IMR-90 (cell line): ENCODE results near the gene PCSK6. TPM values are rescaled to one million over a fixed set of nuclear protein-coding genes. Genes with fewer than 3 reads are reported as not detected.

Experiments used
- ATAC-seq: fragments of 200-7000 bp; cut with Tn5 transposase; 2 replicates; pipeline ENCODE4 v1.9.1; 2020; ENCODE audit warnings: low read depth, mild to moderate bottlenecking, moderate library complexity
- BruUV-seq: library from RNA; stranded (reverse); fragments of 400-500 nt; replicated peaks from 2 replicates; lab custom pipeline; 2021; lab: Mats Ljungman, UMichigan
- CTCF ChIA-PET: fragments of 300-600 bp; formaldehyde crosslinking; extraction: SDS; loops from one replicate; lab custom pipeline; 2021; ENCODE audit warnings: antibody characterized with exemption; lab: Yijun Ruan, JAX
- POLR2A ChIA-PET: fragments of 300-600 bp; sonication (Branson Sonifier 250); formaldehyde crosslinking; loops from one replicate; lab custom pipeline; 2022; ENCODE audit warnings: antibody characterized with exemption; ENCODE audit not compliant: unreplicated experiment; lab: Charles Lee
- DNase-seq: peaks from one replicate; pipeline ENCODE4 v3.0.0; 2013
- H2AFZ ChIP-seq: replicated peaks from 2 replicates; pipeline ENCODE3; 2013; ENCODE audit warnings: low read length, mild to moderate bottlenecking; ENCODE audit not compliant: poor library complexity
- H2AK5ac ChIP-seq: 2 replicates; pipeline ENCODE4 v1.6.1; 2013; ENCODE audit warnings: low read depth, low read length, inconsistent platforms
- H2AK9ac ChIP-seq: replicated peaks from 2 replicates; pipeline ENCODE3; 2013; ENCODE audit warnings: mild to moderate bottlenecking, low read depth, low read length, moderate library complexity; ENCODE audit not compliant: poor library complexity
- H2BK120ac ChIP-seq: 2 replicates; pipeline ENCODE4 v1.6.1; 2013; ENCODE audit warnings: low read depth, low read length, inconsistent platforms
- H2BK15ac ChIP-seq: 3 replicates; pipeline ENCODE4 v1.6.1; 2013; ENCODE audit warnings: low read depth, low read length, inconsistent platforms
- H2BK20ac ChIP-seq: 2 replicates; pipeline ENCODE4 v1.6.1; 2013; ENCODE audit warnings: low read depth, mild to moderate bottlenecking, inconsistent platforms, low read length, moderate library complexity
- H2BK5ac ChIP-seq: 2 replicates; pipeline ENCODE4 v1.6.1; 2013; ENCODE audit warnings: mild to moderate bottlenecking, low read depth, low read length, inconsistent platforms; ENCODE audit not compliant: poor library complexity, severe bottlenecking
- H3K14ac ChIP-seq: replicated peaks from 2 replicates; pipeline ENCODE4 v1.6.1; 2013; ENCODE audit warnings: low read depth, low read length, inconsistent platforms
- H3K18ac ChIP-seq: 2 replicates; pipeline ENCODE4 v1.6.1; 2013; ENCODE audit warnings: low read depth, low read length, control low read depth
- H3K23ac ChIP-seq: 2 replicates; pipeline ENCODE4 v1.6.1; 2013; ENCODE audit warnings: low read depth, low read length, inconsistent platforms
- H3K27ac ChIP-seq: 2 replicates; pipeline ENCODE4 v1.5.1; 2013; ENCODE audit warnings: mild to moderate bottlenecking, control low read depth, low read length; ENCODE audit not compliant: insufficient read depth
- H3K27me3 ChIP-seq: 2 replicates; pipeline ENCODE4 v1.6.1; 2013; ENCODE audit warnings: low read length; ENCODE audit not compliant: control insufficient read depth, insufficient read depth
- H3K36me3 ChIP-seq: 2 replicates; pipeline ENCODE4 v1.6.1; 2013; ENCODE audit warnings: low read length, mixed read lengths; ENCODE audit not compliant: control insufficient read depth, insufficient read depth
- H3K4ac ChIP-seq: 2 replicates; pipeline ENCODE4 v1.6.1; 2013; ENCODE audit warnings: low read depth, low read length, inconsistent platforms
- H3K4me1 ChIP-seq: 2 replicates; pipeline ENCODE4 v1.6.1; 2013; ENCODE audit warnings: low read length, mixed read lengths; ENCODE audit not compliant: control insufficient read depth, insufficient read depth
- H3K4me2 ChIP-seq: 2 replicates; pipeline ENCODE4 v1.6.1; 2013; ENCODE audit warnings: low read depth, mild to moderate bottlenecking, control low read depth, low read length, moderate library complexity
- H3K4me3 ChIP-seq: 2 replicates; pipeline ENCODE4 v1.5.1; 2013; ENCODE audit warnings: low read depth, mild to moderate bottlenecking, control low read depth, low read length, moderate library complexity; ENCODE audit not compliant: insufficient read depth
- H3K56ac ChIP-seq: 2 replicates; pipeline ENCODE4 v1.6.1; 2013; ENCODE audit warnings: low read length, inconsistent platforms; ENCODE audit not compliant: insufficient read depth; ENCODE audit errors: extremely low read depth
- H3K79me1 ChIP-seq, 2 experiments: 2 replicates each; pipeline ENCODE4 v1.6.1; 2013; ENCODE audit warnings: low read length in 2 of 2, inconsistent platforms in 1 of 2, low read depth in 1 of 2
- H3K9ac ChIP-seq: 2 replicates; pipeline ENCODE4 v1.6.1; 2013; ENCODE audit warnings: low read depth, low read length, control low read depth
- H3K9me1 ChIP-seq: 2 replicates; pipeline ENCODE4 v1.6.1; 2013; ENCODE audit warnings: low read length, inconsistent platforms; ENCODE audit not compliant: insufficient read depth
- H3K9me3 ChIP-seq: 2 replicates; pipeline ENCODE4 v1.6.1; 2013; ENCODE audit warnings: low read length; ENCODE audit not compliant: control insufficient read depth, insufficient read depth
- H4K20me1 ChIP-seq: 2 replicates; pipeline ENCODE4 v1.6.1; 2013; ENCODE audit warnings: low read length, inconsistent platforms; ENCODE audit not compliant: insufficient read depth
- H4K5ac ChIP-seq: 2 replicates; pipeline ENCODE4 v1.6.1; 2013; ENCODE audit warnings: mild to moderate bottlenecking, low read depth, low read length, control low read depth
- H4K8ac ChIP-seq, 2 experiments: 2 replicates each; pipeline ENCODE4 v1.6.1; 2013; ENCODE audit warnings: low read depth in 2 of 2, low read length in 2 of 2, control low read depth in 1 of 2, inconsistent platforms in 1 of 2
- H4K91ac ChIP-seq: 2 replicates; pipeline ENCODE4 v1.6.1; 2013; ENCODE audit warnings: low read depth, low read length, inconsistent platforms; ENCODE audit not compliant: insufficient read depth
- CHD1 ChIP-seq: IDR thresholded peaks from 2 replicates; pipeline ENCODE4 v1.6.1; 2012; ENCODE audit warnings: low read depth, low read length, improper control_type of control experiment
- MAFK ChIP-seq: IDR thresholded peaks from 2 replicates; pipeline ENCODE4 v1.6.1; 2012; ENCODE audit warnings: low read depth, low read length, improper control_type of control experiment
- RAD21 ChIP-seq: IDR thresholded peaks from 2 replicates; pipeline ENCODE4 v1.6.1; 2012; ENCODE audit warnings: low read length, improper control_type of control experiment
- RCOR1 ChIP-seq: IDR thresholded peaks from 2 replicates; pipeline ENCODE4 v1.6.1; 2012; ENCODE audit warnings: mild to moderate bottlenecking, low read length, improper control_type of control experiment; ENCODE audit not compliant: insufficient replicate concordance
- RFX5 ChIP-seq: IDR thresholded peaks from 2 replicates; pipeline ENCODE4 v1.8.0; 2012; ENCODE audit warnings: low read depth, mild to moderate bottlenecking, low read length, moderate library complexity
- WGBS, 2 experiments: methylation state at CpG; one replicate each; pipeline versions ENCODE4 v1.1.5 to v1.1.7; 2013; ENCODE audit warnings: missing lambda C conversion rate in 2 of 2; ENCODE audit not compliant: insufficient read length in 1 of 2; ENCODE audit errors: extremely low coverage in 2 of 2; 5-methylcytosine and 5-hydroxymethylcytosine counted together
- dilution Hi-C: fragments of 300-500 bp; cut with HindIII; formaldehyde crosslinking; loops from one replicate; pipeline ENCODE4 v1.14.3; 2018; ENCODE audit warnings: low sequenced_read_pairs; ENCODE audit not compliant: unreplicated experiment
- in situ Hi-C: fragments of 300-500 bp; cut with MboI; formaldehyde crosslinking; loops from 3 replicates; pipeline ENCODE4 v1.14.3; 2019; ENCODE audit warnings: low sequenced_read_pairs, inconsistent platforms, mixed read lengths
- intact Hi-C: fragments of 100-400 bp; cut with micrococcal nuclease; formaldehyde crosslinking; loops from 2 replicates; pipeline ENCODE4 v1.10.0; 2022
- polyA plus RNA-seq, 3 experiments: library from polyadenylated mRNA; depleted of rRNA; stranded (reverse); fragments of >200 nt; gene quantifications; 2 replicates each; pipeline ENCODE4 v1.2.3, GENCODE V29; 2012; ENCODE audit warnings: low replicate concordance in 1 of 3
- total RNA-seq: library from RNA; depleted of rRNA; stranded (reverse); fragments of >200 nt; gene quantifications from 2 replicates; pipeline ENCODE4 v1.2.3, GENCODE V29; 2012
- TF ChIP-seq, protein P1 (sequence below): fragments of 150-350 bp; IDR thresholded peaks from 2 replicates; pipeline ENCODE4 v1.6.1; 2016; ENCODE audit warnings: low read depth, mild to moderate bottlenecking, low read length, moderate library complexity, borderline replicate concordance
- TF ChIP-seq, protein P2 (sequence below): conservative IDR thresholded peaks from 2 replicates; pipeline ENCODE4 v1.5.1; 2012; ENCODE audit warnings: mild to moderate bottlenecking, low read depth, low read length, improper control_type of control experiment

Gene PCSK6
- total and polyA plus RNA-seq, 2 of the 4 experiments (the other 2 are of a cell fraction), result not detected

DNA sequence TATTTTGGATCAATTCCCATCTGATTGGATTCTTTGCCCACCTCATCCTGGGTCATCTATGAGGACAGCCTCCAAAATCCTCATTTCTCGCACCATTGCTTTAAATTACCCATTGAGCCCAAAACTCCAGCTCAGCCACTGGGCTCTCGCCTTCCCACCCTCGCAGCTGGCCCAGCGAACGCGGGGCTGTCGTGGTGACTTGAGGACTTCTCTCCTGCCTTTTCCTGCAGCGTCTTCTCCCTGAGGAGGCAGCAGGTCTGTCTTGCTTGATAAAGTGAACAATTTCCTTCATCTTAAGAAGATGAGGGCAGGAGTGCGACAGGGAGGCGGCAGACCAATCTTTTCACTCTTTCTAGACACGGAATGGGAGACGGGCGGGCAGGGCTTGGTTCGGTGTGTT lies 161.5 kb downstream of the PCSK6 start:
- Histone ChIP-seq H3K27me3 (peaks cover 26% of the 10 kb centered on the region), H3K79me1 (no peaks in the 10 kb centered on the region), H4K5ac (no peak overlapping the region), H2BK15ac (no peak overlapping the region), H3K9ac (no peak overlapping the region), H4K91ac (no peak overlapping the region), H3K14ac (no peak overlapping the region), H4K20me1 (no peaks in the 10 kb centered on the region), H3K4me1 (no peaks in the 10 kb centered on the region), H3K18ac (no peak overlapping the region), H3K36me3 (no peaks in the 10 kb centered on the region), H3K4me2 (no peak overlapping the region), H4K8ac (no peak overlapping the region), H2AK5ac (no peak overlapping the region), H3K4ac (no peak overlapping the region), H3K27ac (no peak overlapping the region), H2AK9ac (no peak overlapping the region), H3K4me3 (no peak overlapping the region), H2AFZ (no peak overlapping the region), H2BK5ac (no peak overlapping the region), H3K9me3 (no peaks in the 10 kb centered on the region), H2BK120ac (no peak overlapping the region), H3K56ac (no peak overlapping the region), H2BK20ac (no peak overlapping the region), H3K23ac (no peak overlapping the region), H3K9me1 (no peaks in the 10 kb centered on the region)
- DNase-seq (no peak), ATAC-seq (no peak)
- intact Hi-C loops, result no loop called here
- TF ChIP-seq, protein P1, sequence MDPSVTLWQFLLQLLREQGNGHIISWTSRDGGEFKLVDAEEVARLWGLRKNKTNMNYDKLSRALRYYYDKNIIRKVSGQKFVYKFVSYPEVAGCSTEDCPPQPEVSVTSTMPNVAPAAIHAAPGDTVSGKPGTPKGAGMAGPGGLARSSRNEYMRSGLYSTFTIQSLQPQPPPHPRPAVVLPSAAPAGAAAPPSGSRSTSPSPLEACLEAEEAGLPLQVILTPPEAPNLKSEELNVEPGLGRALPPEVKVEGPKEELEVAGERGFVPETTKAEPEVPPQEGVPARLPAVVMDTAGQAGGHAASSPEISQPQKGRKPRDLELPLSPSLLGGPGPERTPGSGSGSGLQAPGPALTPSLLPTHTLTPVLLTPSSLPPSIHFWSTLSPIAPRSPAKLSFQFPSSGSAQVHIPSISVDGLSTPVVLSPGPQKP, result no peak
- TF ChIP-seq RAD21 (no peak), CHD1 (no peak), RCOR1 (no peak), RFX5 (no peak), MAFK (no peak)
- TF ChIP-seq, protein P2, sequence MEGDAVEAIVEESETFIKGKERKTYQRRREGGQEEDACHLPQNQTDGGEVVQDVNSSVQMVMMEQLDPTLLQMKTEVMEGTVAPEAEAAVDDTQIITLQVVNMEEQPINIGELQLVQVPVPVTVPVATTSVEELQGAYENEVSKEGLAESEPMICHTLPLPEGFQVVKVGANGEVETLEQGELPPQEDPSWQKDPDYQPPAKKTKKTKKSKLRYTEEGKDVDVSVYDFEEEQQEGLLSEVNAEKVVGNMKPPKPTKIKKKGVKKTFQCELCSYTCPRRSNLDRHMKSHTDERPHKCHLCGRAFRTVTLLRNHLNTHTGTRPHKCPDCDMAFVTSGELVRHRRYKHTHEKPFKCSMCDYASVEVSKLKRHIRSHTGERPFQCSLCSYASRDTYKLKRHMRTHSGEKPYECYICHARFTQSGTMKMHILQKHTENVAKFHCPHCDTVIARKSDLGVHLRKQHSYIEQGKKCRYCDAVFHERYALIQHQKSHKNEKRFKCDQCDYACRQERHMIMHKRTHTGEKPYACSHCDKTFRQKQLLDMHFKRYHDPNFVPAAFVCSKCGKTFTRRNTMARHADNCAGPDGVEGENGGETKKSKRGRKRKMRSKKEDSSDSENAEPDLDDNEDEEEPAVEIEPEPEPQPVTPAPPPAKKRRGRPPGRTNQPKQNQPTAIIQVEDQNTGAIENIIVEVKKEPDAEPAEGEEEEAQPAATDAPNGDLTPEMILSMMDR, result no peak
- dilution Hi-C loops, result no loop called here
- in situ Hi-C loops, result no loop called here
- POLR2A ChIA-PET, result no interaction called here
- no CpG with 5 or more reads among the region's 14 CpGs for WGBS, 2 experiments
- CTCF ChIA-PET, result no interaction called here
- no TSS peak for BruUV-seq
